ENCODE data around the gene LRFN2.

The LRFN2 gene

GRCh38 chr6:40391851-40392517 lies 195.2 kb downstream of the LRFN2 start:
- no peak overlapping the region for H3K4me3 ChIP-seq

GRCh38 chr6:40391086-40391485 lies 196.1 kb downstream of the LRFN2 start:
- no peak overlapping the region for H3K27ac ChIP-seq
- H3K4me3 ChIP-seq = no peak overlapping the region

More at GRCh38 chr6:40391851-40392517, 195.2 kb downstream of the LRFN2 start:
- H3K27ac ChIP-seq = no peak overlapping the region

DNA sequence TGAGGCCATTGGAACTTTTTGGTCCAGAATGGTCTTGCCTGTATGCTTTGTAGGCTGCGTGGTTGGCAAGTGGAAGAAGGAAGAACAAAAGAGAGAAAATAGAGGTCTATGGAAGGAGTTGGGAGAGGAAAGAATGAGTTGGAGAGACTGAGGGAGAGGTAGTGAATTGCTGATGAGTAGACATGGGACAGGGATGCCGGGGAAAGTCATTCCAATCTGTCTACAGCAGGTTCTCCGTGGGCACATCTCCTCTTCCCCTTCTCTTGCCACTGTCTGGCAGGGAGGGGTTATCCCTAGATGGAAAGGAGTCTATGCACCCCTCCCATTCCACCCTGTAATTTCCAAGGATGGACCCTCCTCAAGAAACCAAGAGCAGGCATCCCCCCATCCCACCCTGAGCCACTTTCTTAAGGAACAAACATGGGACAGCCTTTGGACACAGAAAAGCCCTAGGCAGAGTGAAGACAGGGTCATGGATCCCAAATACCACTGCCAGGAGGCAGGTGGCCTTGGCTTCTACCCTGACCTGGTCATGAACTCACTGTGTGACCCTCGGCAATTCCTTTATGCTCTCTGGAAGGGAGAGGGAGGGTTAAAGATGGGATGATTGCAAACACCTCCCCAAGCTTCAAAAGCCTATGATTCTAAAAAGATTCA lies 196.9 kb downstream of the LRFN2 start:
- H3K4me3 ChIP-seq = no peak overlapping the region
- H3K27ac ChIP-seq = no peak overlapping the region

DNA sequence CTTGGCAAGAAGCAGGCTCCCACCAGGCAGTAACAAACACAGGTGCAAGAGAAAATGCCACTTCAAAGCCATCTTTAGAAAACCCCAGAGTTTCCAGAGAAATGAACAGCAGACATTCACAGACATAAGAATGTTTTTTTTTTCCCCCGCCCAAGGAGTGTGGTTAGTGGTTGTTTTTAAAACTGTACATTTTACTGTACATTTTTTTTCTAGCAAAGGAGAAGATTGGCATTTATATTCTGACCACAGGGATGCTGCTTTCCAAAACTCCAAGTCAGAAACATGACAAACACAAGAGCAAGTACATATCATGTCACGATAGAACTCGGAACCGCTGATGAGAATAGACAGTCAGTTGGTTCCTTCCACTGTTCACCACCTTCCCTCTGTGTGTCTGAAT lies 197.9 kb downstream of the LRFN2 start:
- Histone ChIP-seq H3K4me3 (no peak overlapping the region), H3K27ac (no peak overlapping the region)

- Histone ChIP-seq H3K27ac (no peak overlapping the region), H3K4me3 (no peak overlapping the region)
These were observed 199.3 kb downstream of the LRFN2 start for GRCh38 chr6:40387871-40388264.

DNA sequence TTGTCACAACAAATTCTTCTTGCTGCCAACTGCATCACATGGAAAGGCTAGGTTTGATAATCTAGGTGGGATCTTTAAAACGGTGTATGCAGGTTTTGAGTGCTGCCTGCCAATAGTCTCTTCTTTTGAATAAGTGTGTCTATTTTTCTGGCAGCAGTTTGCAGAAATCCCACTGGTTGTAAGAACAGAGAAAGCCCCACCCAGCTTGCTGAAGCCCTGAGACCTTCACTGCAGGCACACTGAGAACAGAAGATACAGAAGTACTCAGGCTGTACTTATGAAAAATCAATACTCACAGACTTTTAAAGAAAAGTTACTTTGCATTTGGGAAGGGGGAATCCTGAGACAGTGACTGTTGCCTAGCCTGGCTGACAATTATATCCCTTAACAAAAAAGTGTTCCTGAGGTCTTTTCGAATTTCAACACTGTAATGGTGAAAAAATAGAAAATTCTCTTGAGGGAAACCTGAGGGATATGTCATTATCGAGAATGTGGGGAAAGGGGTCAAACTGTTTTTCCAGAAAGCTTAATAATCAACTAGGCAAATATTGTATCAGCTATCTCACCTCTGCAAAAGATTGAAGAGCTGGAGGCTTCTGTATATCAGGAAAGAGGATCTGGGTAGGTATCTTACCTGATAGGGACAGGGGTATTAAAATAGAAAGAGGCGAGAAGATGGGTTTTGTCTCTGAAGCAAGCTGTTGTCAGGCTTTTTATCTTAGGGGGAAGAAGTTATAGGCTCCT lies 199.9 kb downstream of the LRFN2 start:
- Histone ChIP-seq H3K27ac (no peak overlapping the region), H3K4me3 (no peak overlapping the region)

DNA sequence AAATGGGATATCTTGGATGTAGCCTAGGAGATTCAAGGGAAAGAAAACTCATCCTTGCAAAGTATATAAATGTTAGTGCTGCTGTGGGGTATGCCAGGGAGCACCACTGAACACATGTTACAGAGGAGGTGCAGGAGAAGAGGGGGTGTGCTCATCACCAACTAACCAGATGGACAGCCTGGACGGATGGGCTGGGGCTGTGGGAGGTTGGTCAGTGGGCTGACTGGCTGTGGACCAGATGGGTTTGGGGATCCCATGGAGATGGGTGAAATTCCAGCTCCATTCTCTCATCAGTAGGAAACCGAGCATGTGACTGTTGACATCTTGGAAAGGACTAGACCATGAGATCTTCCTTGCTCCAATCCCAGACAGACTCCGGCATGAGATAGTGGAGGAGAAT lies 201.0 kb downstream of the LRFN2 start:
- Histone ChIP-seq H3K4me3 (no peak overlapping the region), H3K27ac (no peak overlapping the region)

GRCh38 chr6:40383348-40384115 lies 203.6 kb downstream of the LRFN2 start:
- no peak overlapping the region for H3K4me3 ChIP-seq
- no peak overlapping the region for H3K27ac ChIP-seq

DNA sequence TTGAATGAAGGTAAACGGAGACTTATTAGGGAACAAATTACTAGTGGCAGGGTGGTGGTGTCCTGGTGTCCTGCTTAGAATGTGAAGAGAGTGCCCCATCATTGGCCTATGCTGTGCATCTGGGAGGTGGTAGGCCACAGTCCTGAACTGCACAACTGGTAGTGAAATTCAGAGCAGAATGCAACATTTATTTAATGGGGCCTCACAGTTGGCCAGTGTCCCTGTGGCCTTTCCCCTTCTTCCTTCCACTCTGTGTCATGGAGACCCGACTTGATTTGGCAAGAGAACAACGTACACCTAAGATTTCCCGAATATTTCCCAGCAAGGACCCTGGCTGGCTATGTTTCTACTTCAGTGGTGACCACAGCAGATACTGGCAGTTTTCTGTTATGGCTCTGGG lies 206.9 kb downstream of the LRFN2 start:
- H3K4me3 ChIP-seq = no peak overlapping the region
- H3K27ac ChIP-seq = no peak overlapping the region

DNA sequence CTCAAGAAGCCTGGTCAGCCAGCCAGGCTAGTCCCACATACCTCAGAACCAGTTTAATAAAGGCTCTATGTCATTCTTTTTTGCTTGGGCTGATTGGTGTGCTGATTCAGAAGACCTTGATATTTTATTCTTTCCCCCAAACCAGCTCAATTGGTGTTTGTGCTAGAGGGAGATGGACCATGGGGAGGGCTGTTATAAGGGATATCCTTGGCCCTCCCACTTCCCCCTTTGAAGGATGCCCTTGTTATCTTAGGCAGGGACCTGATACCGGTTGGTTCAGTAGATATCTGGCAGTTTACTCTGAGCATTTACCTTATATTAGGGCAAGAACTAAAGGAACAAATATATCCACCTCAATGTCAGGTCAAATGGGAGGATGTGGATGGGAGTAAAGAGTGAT lies 207.4 kb downstream of the LRFN2 start:
- no peak overlapping the region for H3K4me3 ChIP-seq
- no peak overlapping the region for H3K27ac ChIP-seq

- no peak overlapping the region for H3K4me3 ChIP-seq
- no peak overlapping the region for H3K27ac ChIP-seq
These were observed 208.5 kb downstream of the LRFN2 start for GRCh38 chr6:40378725-40379074.

DNA sequence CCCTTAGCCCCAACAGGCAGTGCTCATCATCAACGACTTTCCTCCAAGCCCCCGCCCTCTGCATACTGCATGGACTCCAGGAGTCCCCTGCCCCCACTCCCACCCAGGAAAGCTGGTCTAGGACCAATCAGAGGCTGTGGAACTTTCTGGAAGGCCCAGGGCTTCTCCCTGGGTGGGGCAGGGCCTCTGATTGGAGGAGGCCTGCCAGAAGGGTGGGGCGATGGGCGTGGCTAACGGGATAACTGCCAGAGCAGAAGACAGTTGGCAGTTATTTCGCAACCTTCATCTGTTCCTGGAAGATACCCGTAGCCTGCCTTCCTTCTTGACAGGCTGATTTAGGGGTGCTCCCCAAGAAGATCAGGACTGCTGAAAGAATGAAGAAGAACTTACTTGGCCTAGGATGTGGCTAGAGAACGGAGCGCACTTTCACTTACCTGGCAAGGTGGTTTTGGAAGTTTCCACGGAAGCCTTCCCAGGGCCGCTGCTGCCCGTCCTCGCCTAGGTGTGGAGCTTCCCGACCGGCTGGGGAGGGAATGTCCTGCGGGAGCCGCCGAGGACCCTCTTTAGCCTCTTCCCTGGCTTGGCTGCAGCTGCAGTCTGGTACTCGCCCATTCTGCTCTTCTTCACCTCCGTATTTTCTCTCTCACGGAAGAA lies 209.0 kb downstream of the LRFN2 start:
- no peak overlapping the region for H3K4me3 ChIP-seq
- no peak overlapping the region for H3K27ac ChIP-seq

- H3K27ac ChIP-seq = no peak overlapping the region
- H3K4me3 ChIP-seq = no peak overlapping the region
These were observed 209.9 kb downstream of the LRFN2 start for GRCh38 chr6:40377173-40377806.

DNA sequence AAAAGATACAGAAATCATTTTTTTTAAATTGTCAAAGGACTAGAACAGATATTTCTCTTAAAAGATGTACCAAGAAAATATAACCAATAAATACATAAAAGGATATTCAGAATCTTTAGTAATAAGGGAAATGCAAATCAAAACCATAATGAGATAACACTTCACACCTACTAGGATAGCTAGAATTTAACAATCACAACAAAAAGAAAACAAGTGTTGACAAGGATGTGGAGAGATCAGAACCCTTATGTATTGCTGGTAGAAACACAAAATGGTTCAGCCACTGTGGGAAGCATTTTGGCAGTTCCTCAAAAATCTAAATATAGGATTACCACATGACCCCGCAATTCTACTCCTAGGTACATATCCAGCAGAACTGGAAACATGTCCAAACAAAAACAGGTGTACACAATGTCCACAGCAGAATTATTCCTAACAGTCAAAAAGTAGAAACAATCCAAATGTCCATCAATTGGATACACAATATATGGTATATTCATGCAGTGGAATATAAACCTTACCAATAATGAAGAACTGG lies 211.0 kb downstream of the LRFN2 start:
- Histone ChIP-seq H3K4me3 (no peak overlapping the region), H3K27ac (no peak overlapping the region)

- Histone ChIP-seq H3K4me3 (no peak overlapping the region), H3K27ac (no peak overlapping the region)
These were observed 213.9 kb downstream of the LRFN2 start for GRCh38 chr6:40373267-40373666.

GRCh38 chr6:40371621-40372020 lies 215.5 kb downstream of the LRFN2 start:
- Histone ChIP-seq H3K4me3 (no peak overlapping the region), H3K27ac (no peak overlapping the region)

- no peak overlapping the region for H3K27ac ChIP-seq
These were observed 216.1 kb downstream of the LRFN2 start for GRCh38 chr6:40371095-40371494.

GRCh38 chr6:40369891-40370290 lies 217.3 kb downstream of the LRFN2 start:
- H3K27ac ChIP-seq = no peak overlapping the region

More at GRCh38 chr6:40371095-40371494, 216.1 kb downstream of the LRFN2 start:
- H3K4me3 ChIP-seq = no peak overlapping the region

DNA sequence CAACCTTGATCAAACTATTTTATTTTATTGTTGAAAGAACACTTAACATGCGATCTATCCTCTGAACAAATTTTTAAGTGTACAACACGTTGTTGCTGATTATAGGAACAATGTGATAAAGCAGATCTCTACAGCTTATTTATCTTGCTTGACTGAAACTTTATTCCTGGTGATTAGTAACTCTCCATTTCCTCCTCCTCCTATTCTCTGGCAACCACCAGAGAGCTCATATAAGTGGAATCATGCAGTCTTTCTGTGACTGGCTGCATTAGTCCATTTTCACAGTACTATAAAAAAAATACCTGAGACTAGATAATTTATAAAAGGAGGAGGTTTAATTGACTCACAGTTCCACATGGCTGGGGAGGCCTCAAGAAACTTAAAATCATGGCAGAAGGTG lies 218.1 kb downstream of the LRFN2 start:
- no peak overlapping the region for H3K4me3 ChIP-seq
- no peak overlapping the region for H3K27ac ChIP-seq

More at GRCh38 chr6:40369891-40370290, 217.3 kb downstream of the LRFN2 start:
- H3K4me3 ChIP-seq = no peak overlapping the region

Measured in skin epidermis (tissue), 12 donors.